Colonic mucosa (tissue), 4 donors: ENCODE measurements around the gene MGMT. TPM values are rescaled to one million over a fixed set of nuclear protein-coding genes. Genes with fewer than 3 reads are reported as not detected.

Source experiments
- DNase-seq: peaks from one replicate; pipeline ENCODE4 v3.0.0-alpha.2; 2020
- H3K27ac ChIP-seq: fragments of 200-600 bp; one replicate; pipeline ENCODE4 v1.8.0; 2021
- H3K27me3 ChIP-seq: fragments of 200-600 bp; one replicate; pipeline ENCODE4 v1.8.0; 2021
- H3K36me3 ChIP-seq: fragments of 200-600 bp; one replicate; pipeline ENCODE4 v1.8.0; 2021
- H3K4me1 ChIP-seq: fragments of 200-600 bp; one replicate; pipeline ENCODE4 v1.8.0; 2021; ENCODE audit warnings: mild to moderate bottlenecking
- H3K4me3 ChIP-seq: fragments of 200-600 bp; one replicate; pipeline ENCODE4 v1.8.0; 2021
- H3K9ac ChIP-seq, 2 donors: one replicate each; pipeline ENCODE4 v1.7.0; 2013; ENCODE audit warnings: control low read depth in 2 of 2, low read depth in 2 of 2, low read length in 2 of 2
- H3K9me3 ChIP-seq: fragments of 200-600 bp; one replicate; pipeline ENCODE4 v1.8.0; 2021
- CTCF ChIP-seq: fragments of 200-600 bp; IDR thresholded peaks from one replicate; pipeline ENCODE4 v1.8.0; 2022; ENCODE audit warnings: antibody characterized with exemption, mild to moderate bottlenecking
- intact Hi-C: fragments of 100-400 bp; cut with DNase I; formaldehyde crosslinking; loops from one replicate; pipeline ENCODE4 v1.14.1; 2022
- total RNA-seq, 2 donors: library from RNA; stranded (reverse); fragmentation: NEBNext Ultra II Directional in 1 of 2; extraction: Animal tissue kit (Norgen Biotek cat#: 25700) in 1 of 2; gene quantifications; one replicate each; pipeline ENCODE4 v1.2.1, GENCODE V29; 2021
- donor health status: healthy.
- donor health status: DM: no; HTN: no; CAD: no.
- donor health status: DM: no; HTN: no; CAD: no.

Gene MGMT
- total RNA-seq, 2 donors from 2014 or later, result 17.5 to 18.2 TPM

GRCh38 chr10:129553928-129554327, 86.9 kb downstream of the MGMT start:
- H3K27me3 ChIP-seq, result no peaks in the 10 kb centered on the region
- no peak overlapping the region for H3K9ac ChIP-seq
- H3K4me1 ChIP-seq, result no peaks in the 10 kb centered on the region
- no peak overlapping the region for H3K27ac ChIP-seq
- no peak for TF ChIP-seq CTCF
- H3K9me3 ChIP-seq, result no peaks in the 10 kb centered on the region
- no peak for DNase-seq
- H3K36me3 ChIP-seq, result no peaks in the 10 kb centered on the region
- H3K4me3 ChIP-seq, result no peak overlapping the region
- intact Hi-C loops, result no loop called here

GRCh38 chr10:129556316-129556715, 89.3 kb downstream of the MGMT start:
- no peaks in the 10 kb centered on the region for H3K4me1 ChIP-seq
- H3K4me3 ChIP-seq, result no peak overlapping the region
- H3K27me3 ChIP-seq, result no peaks in the 10 kb centered on the region
- no peak for TF ChIP-seq CTCF
- no peaks in the 10 kb centered on the region for H3K36me3 ChIP-seq
- intact Hi-C loops, result no loop called here
- no peak overlapping the region for H3K27ac ChIP-seq
- H3K9ac ChIP-seq, result no peak overlapping the region
- H3K9me3 ChIP-seq, result no peaks in the 10 kb centered on the region
- no peak for DNase-seq

GRCh38 chr10:129560361-129560760, 93.3 kb downstream of the MGMT start:
- H3K4me1 ChIP-seq, result no peaks in the 10 kb centered on the region
- no peak overlapping the region for H3K9ac ChIP-seq
- H3K9me3 ChIP-seq, result no peaks in the 10 kb centered on the region
- no peak overlapping the region for H3K4me3 ChIP-seq
- TF ChIP-seq CTCF, result no peak
- no peaks in the 10 kb centered on the region for H3K27me3 ChIP-seq
- H3K27ac ChIP-seq, result no peak overlapping the region
- no peaks in the 10 kb centered on the region for H3K36me3 ChIP-seq
- intact Hi-C loops, result no loop called here
- no peak for DNase-seq

- Histone ChIP-seq H3K27ac (no peak overlapping the region), H3K27me3 (no peaks in the 10 kb centered on the region), H3K36me3 (no peaks in the 10 kb centered on the region), H3K4me3 (no peak overlapping the region), H3K9ac (no peak overlapping the region), H3K4me1 (no peaks in the 10 kb centered on the region), H3K9me3 (no peaks in the 10 kb centered on the region)
- DNase-seq, result no peak
- TF ChIP-seq CTCF, result no peak
- intact Hi-C loops, result no loop called here
Observed at GRCh38 chr10:129562487-129562886, 95.4 kb downstream of the MGMT start.

GRCh38 chr10:129564923-129565322, 97.9 kb downstream of the MGMT start:
- no peak for TF ChIP-seq CTCF
- no peak for DNase-seq

More at GRCh38 chr10:129564923-129565322, 97.9 kb downstream of the MGMT start:
- Histone ChIP-seq H3K36me3 (no peaks in the 10 kb centered on the region), H3K4me1 (no peaks in the 10 kb centered on the region), H3K9ac (no peak overlapping the region), H3K9me3 (no peaks in the 10 kb centered on the region), H3K27ac (no peak overlapping the region), H3K27me3 (no peaks in the 10 kb centered on the region), H3K4me3 (no peak overlapping the region)
- intact Hi-C loops, result no loop called here
